ENCODE data around the gene FAF2.
A peak's percentile ranks its signal among the peaks of the same experiment; 100 is the strongest.

- TF ChIP-seq CTCF (IDR thresholded peaks at IDR 0.05; ENCODE audit: insufficient read depth, low read length) = no peak
- no peak; the same call in 1 of the 2 replicates for TF ChIP-seq POLR2AphosphoS5 (IDR thresholded peaks at IDR 0.05; ENCODE audit: low read depth)
- peak; percentile 64 for TF ChIP-seq REST (IDR thresholded peaks at IDR 0.05; ENCODE audit: insufficient replicate concordance, low read depth)
These were observed 88.8 kb downstream of the FAF2 start, which contains the start of gene RNF44 for GRCh38 chr5:176536902-176537553.

All from HL-60 (cell line).